ENCODE results near the gene HCN2. TPM values are rescaled to one million over a fixed set of nuclear protein-coding genes. Genes with fewer than 3 reads are reported as not detected.

HCN2 gene
- total RNA-seq, 1 experiment from 2014 or later: 9.2 TPM

- DNase-seq (ENCODE audit: low spot score) (no peak), ATAC-seq (no peak)
- Mint-ChIP-seq H3K4me3 (no peak overlapping the region), H3K36me3 (0 out of 2 replicates have a peak, but pooled peaks cover 2% of the 10 kb centered on the region), H3K27me3 (ENCODE audit: low read depth) (peaks cover 5% of the 10 kb centered on the region), H3K4me1 (peaks cover 4% of the 10 kb centered on the region; the same call in 1 of the 2 replicates), H3K9me3 (no peaks in the 10 kb centered on the region), H3K27ac (peak overlapping the region; percentile 95)
- ChIA-PET POLR2A (interaction anchor here (0.6 to 0.9 kb wide), 4 partner anchors 8 to 136 kb away, joined by 3 read pairs; partner anchors contain the start of genes BSG and RNF126), CTCF (interaction anchor here (0.8 to 5.3 kb wide), 12 partner anchors 8 to 199 kb away, joined by 3 to 32 read pairs (median 5); partner anchors contain the start of genes CDC34 and RNF126)
- no peak for TF ChIP-seq ZMAT4 (CRISPR knock-in tag; IDR thresholded peaks at IDR 0.05)
Observed at GRCh38 chr19:583198-583967, 6.3 kb upstream of the HCN2 start.

DNA sequence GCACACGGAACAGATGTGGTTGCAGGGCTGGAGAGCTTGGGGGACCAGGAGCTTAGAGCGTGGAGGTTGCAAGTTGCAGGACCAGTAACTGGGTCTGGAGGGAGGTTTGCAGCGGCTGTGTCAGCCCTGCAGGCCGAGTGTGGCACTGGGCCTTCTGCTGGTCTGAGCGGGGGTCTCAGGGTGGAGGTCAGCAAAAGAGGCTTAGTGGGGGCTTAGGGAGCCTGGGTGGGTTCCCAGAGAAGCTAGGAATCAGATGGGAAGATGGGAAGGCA lies 5.8 kb upstream of the HCN2 start:
- Mint-ChIP-seq H3K27ac (peak overlapping the region; percentile 95), H3K4me1 (peaks cover 4% of the 10 kb centered on the region; the same call in 1 of the 2 replicates), H3K9me3 (no peaks in the 10 kb centered on the region), H3K36me3 (0 out of 2 replicates have a peak, but pooled peaks cover 2% of the 10 kb centered on the region), H3K4me3 (no peak overlapping the region), H3K27me3 (ENCODE audit: low read depth) (peaks cover 10% of the 10 kb centered on the region)
- CTCF ChIA-PET: interaction anchor here (0.8 to 5.3 kb wide), 13 partner anchors 9 to 278 kb away, joined by 3 to 32 read pairs (median 5); partner anchors contain the start of genes CDC34 and RNF126
- no peak for TF ChIP-seq SMAD4 (CRISPR knock-in tag; IDR thresholded peaks at IDR 0.05)
- 0 out of 2 replicates have a peak, but pooled peaks have one; percentile 16 for TF ChIP-seq ARID4B (CRISPR knock-in tag; IDR thresholded peaks at IDR 0.05; ENCODE audit: borderline replicate concordance)
- no peak for DNase-seq (ENCODE audit: low spot score)
- POLR2A ChIA-PET: interaction anchor here (0.6 to 0.9 kb wide), 4 partner anchors 9 to 135 kb away, joined by 3 read pairs; partner anchors contain the start of genes BSG and RNF126
- peak; percentile 5; the same call in 1 of the 2 replicates for ATAC-seq

- H3K9me3 Mint-ChIP-seq: no peaks in the 10 kb centered on the region
- CTCF ChIA-PET: interaction anchor here (0.8 to 5.3 kb wide), 14 partner anchors 9 to 277 kb away, joined by 3 to 32 read pairs (median 4); partner anchors contain the start of genes CDC34 and RNF126
- ATAC-seq: peak; percentile 75
- H3K36me3 Mint-ChIP-seq: 0 out of 2 replicates have a peak, but pooled peaks cover 2% of the 10 kb centered on the region
- POLR2A ChIA-PET: interaction anchor here (0.8 to 0.9 kb wide), 3 partner anchors 10 to 78 kb away, joined by 3 read pairs; partner anchors contain the start of genes BSG and RNF126
- no peak overlapping the region for H3K4me3 Mint-ChIP-seq
- peak; percentile 87 for DNase-seq (ENCODE audit: low spot score)
- peaks cover 4% of the 10 kb centered on the region; the same call in 1 of the 2 replicates for H3K4me1 Mint-ChIP-seq
- H3K27ac Mint-ChIP-seq: no peak overlapping the region; the same call in 1 of the 2 replicates
- H3K27me3 Mint-ChIP-seq (ENCODE audit: low read depth): peaks cover 14% of the 10 kb centered on the region
- no peak for TF ChIP-seq ZNF138 (CRISPR knock-in tag; conservative IDR thresholded peaks at IDR 0.05)
- TF ChIP-seq ZSCAN18 (CRISPR knock-in tag; IDR thresholded peaks at IDR 0.05): no peak
- TF ChIP-seq NR1H2 (CRISPR knock-in tag; IDR thresholded peaks at IDR 0.05): no peak
- peak; percentile 77 for TF ChIP-seq ERG (CRISPR knock-in tag; IDR thresholded peaks at IDR 0.05)
- TF ChIP-seq CREB1 (CRISPR knock-in tag; IDR thresholded peaks at IDR 0.05): peak; percentile 59; the same call in 1 of the 2 replicates
- TF ChIP-seq ESRRA (CRISPR knock-in tag; IDR thresholded peaks at IDR 0.05; ENCODE audit: borderline replicate concordance): 0 out of 2 replicates have a peak, but pooled peaks have one; percentile 26
- TF ChIP-seq, protein P1, sequence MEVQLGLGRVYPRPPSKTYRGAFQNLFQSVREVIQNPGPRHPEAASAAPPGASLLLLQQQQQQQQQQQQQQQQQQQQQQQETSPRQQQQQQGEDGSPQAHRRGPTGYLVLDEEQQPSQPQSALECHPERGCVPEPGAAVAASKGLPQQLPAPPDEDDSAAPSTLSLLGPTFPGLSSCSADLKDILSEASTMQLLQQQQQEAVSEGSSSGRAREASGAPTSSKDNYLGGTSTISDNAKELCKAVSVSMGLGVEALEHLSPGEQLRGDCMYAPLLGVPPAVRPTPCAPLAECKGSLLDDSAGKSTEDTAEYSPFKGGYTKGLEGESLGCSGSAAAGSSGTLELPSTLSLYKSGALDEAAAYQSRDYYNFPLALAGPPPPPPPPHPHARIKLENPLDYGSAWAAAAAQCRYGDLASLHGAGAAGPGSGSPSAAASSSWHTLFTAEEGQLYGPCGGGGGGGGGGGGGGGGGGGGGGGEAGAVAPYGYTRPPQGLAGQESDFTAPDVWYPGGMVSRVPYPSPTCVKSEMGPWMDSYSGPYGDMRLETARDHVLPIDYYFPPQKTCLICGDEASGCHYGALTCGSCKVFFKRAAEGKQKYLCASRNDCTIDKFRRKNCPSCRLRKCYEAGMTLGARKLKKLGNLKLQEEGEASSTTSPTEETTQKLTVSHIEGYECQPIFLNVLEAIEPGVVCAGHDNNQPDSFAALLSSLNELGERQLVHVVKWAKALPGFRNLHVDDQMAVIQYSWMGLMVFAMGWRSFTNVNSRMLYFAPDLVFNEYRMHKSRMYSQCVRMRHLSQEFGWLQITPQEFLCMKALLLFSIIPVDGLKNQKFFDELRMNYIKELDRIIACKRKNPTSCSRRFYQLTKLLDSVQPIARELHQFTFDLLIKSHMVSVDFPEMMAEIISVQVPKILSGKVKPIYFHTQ (CRISPR knock-in tag; IDR thresholded peaks at IDR 0.05): peak; percentile 15; the same call in 1 of the 2 replicates
- peak; percentile 78; the same call in 1 of the 2 replicates for TF ChIP-seq EMX1 (CRISPR knock-in tag; IDR thresholded peaks at IDR 0.05)
Observed at GRCh38 chr19:584240-585001, 5.3 kb upstream of the HCN2 start.

Measured in WTC11 (cell line).